Upper lobe of left lung (tissue), 4 donors: Measurements from ENCODE around the gene BCAT1.

ENCODE experiments used
- CTCF ChIP-seq, 6 experiments: fragments of 450-650 bp in 4 of 6; fragments of 200-600 bp in 2 of 6; sonication (generic) in 2 of 6; IDR thresholded peaks; one replicate each; pipeline ENCODE4 v1.5.1; 2016 to 2019; ENCODE audit warnings: antibody characterized with exemption in 6 of 6
- POLR2A ChIP-seq, 4 donors: fragments of 450-650 bp; IDR thresholded peaks; one replicate each; pipeline ENCODE4 v1.5.1; 2016 to 2017; ENCODE audit warnings: antibody characterized with exemption in 4 of 4, mild to moderate bottlenecking in 2 of 4

GRCh38 chr12:24795699-24796347 lies 153.1 kb downstream of the BCAT1 start:
- TF ChIP-seq CTCF (IDR thresholded peaks at IDR 0.05) (no peak), POLR2A (IDR thresholded peaks at IDR 0.05) (no peak)
